ENCODE results near the gene PBX1. TPM values are rescaled to one million over a fixed set of nuclear protein-coding genes. Genes with fewer than 3 reads are reported as not detected.

PBX1 gene
- total and polyA plus RNA-seq, 2 experiments from 2014 or later, result 9.7 to 38.8 TPM

- TF ChIP-seq EZH2phosphoT487 (IDR thresholded peaks at IDR 0.05; ENCODE audit: insufficient read depth, low read depth) (no peak), EZH2 (IDR thresholded peaks at IDR 0.05; ENCODE audit: insufficient read depth, poor library complexity, severe bottlenecking) (no peak)
- Histone ChIP-seq H3K9me3 (ENCODE audit: low read depth) (no peaks in the 10 kb centered on the region), H3K79me2 (ENCODE audit: insufficient read depth) (no peaks in the 10 kb centered on the region), H3F3A (ENCODE audit: insufficient read depth) (no peaks in the 10 kb centered on the region), H3K27ac (no peak overlapping the region), H3K4me3 (no peak overlapping the region), H3K4me1 (ENCODE audit: insufficient read depth) (no peaks in the 10 kb centered on the region), H3K36me3 (ENCODE audit: low read depth) (no peaks in the 10 kb centered on the region), H3K27me3 (replicated peaks; ENCODE audit: insufficient read depth) (0 out of 2 replicates have a peak, but pooled peaks cover 11% of the 10 kb centered on the region), H3K9ac (no peak overlapping the region), H2AFZ (no peak overlapping the region), H3K9me2 (ENCODE audit: insufficient read depth) (no peaks in the 10 kb centered on the region), H4K20me1 (ENCODE audit: insufficient read depth) (no peaks in the 10 kb centered on the region), H3K4me2 (ENCODE audit: unreplicated experiment) (no peak overlapping the region)
- in situ Hi-C loops (cut with MboI), result no loop called here
- peak; percentile 29 for DNase-seq
- WGBS, 2 experiments (ENCODE audit: low coverage in 1 of 2, low lambda C conversion rate in 2 of 2, missing lambda C conversion rate in 2 of 2), result 59 to 63% methylated on average over 8 of the region's 8 CpGs
Measured at GRCh38 chr1:164515711-164516331, 43.2 kb upstream of the PBX1 start.

DNA sequence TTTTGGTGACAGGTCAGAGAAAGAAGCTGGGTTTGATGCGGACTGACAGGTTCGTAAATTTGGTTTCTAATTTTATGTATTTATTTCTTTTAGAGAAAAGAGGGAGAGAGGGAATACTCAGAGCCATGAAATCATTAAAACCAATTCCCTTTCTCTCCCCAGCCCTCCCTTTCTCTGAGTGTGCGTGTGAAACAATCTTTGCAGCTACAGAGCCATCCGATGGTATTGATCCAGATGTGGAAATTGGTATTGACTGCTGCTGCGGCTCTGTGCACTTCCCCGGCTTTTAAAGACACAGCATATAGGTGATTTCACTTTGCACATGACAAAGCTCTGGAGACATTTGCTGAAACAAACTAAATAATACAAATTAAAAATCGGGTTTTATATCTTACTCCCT, 42.4 kb upstream of the PBX1 start:
- no peaks in the 10 kb centered on the region for H3F3A ChIP-seq (ENCODE audit: insufficient read depth)
- no peak overlapping the region for H2AFZ ChIP-seq
- no peak overlapping the region for H3K4me3 ChIP-seq
- DNase-seq, result no peak
- no peak overlapping the region for H3K9ac ChIP-seq
- no peak for TF ChIP-seq EZH2 (IDR thresholded peaks at IDR 0.05; ENCODE audit: insufficient read depth, poor library complexity, severe bottlenecking)
- no peak for TF ChIP-seq EZH2phosphoT487 (IDR thresholded peaks at IDR 0.05; ENCODE audit: insufficient read depth, low read depth)
- no peaks in the 10 kb centered on the region for H3K9me3 ChIP-seq (ENCODE audit: low read depth)
- no peaks in the 10 kb centered on the region for H3K79me2 ChIP-seq (ENCODE audit: insufficient read depth)
- H3K9me2 ChIP-seq (ENCODE audit: insufficient read depth), result no peaks in the 10 kb centered on the region
- H3K27ac ChIP-seq, result no peak overlapping the region
- no peaks in the 10 kb centered on the region for H3K4me1 ChIP-seq (ENCODE audit: insufficient read depth)
- 49 to 53% methylated on average over 7 of the region's 7 CpGs for WGBS, 2 experiments (ENCODE audit: low coverage in 1 of 2, low lambda C conversion rate in 2 of 2, missing lambda C conversion rate in 2 of 2)
- H4K20me1 ChIP-seq (ENCODE audit: insufficient read depth), result no peaks in the 10 kb centered on the region
- in situ Hi-C loops (cut with MboI), result no loop called here
- H3K27me3 ChIP-seq (replicated peaks; ENCODE audit: insufficient read depth), result 0 out of 2 replicates have a peak, but pooled peaks cover 11% of the 10 kb centered on the region
- no peak overlapping the region for H3K4me2 ChIP-seq (ENCODE audit: unreplicated experiment)
- H3K36me3 ChIP-seq (ENCODE audit: low read depth), result no peaks in the 10 kb centered on the region

GRCh38 chr1:164518692-164519332, 40.2 kb upstream of the PBX1 start:
- in situ Hi-C loops (cut with MboI), result no loop called here
- H3K27me3 ChIP-seq (replicated peaks; ENCODE audit: insufficient read depth), result 0 out of 2 replicates have a peak, but pooled peaks cover 11% of the 10 kb centered on the region
- 76 to 83% methylated on average over 3 of the region's 3 CpGs for WGBS, 2 experiments (ENCODE audit: low coverage in 1 of 2, low lambda C conversion rate in 2 of 2, missing lambda C conversion rate in 2 of 2)

GRCh38 chr1:164519426-164519825, 39.6 kb upstream of the PBX1 start:
- Histone ChIP-seq H3K27ac (no peak overlapping the region), H3F3A (ENCODE audit: insufficient read depth) (no peaks in the 10 kb centered on the region), H3K36me3 (ENCODE audit: low read depth) (no peaks in the 10 kb centered on the region), H2AFZ (no peak overlapping the region), H4K20me1 (ENCODE audit: insufficient read depth) (no peaks in the 10 kb centered on the region), H3K4me2 (ENCODE audit: unreplicated experiment) (no peak overlapping the region), H3K27me3 (replicated peaks; ENCODE audit: insufficient read depth) (0 out of 2 replicates have a peak, but pooled peaks cover 11% of the 10 kb centered on the region), H3K9me2 (ENCODE audit: insufficient read depth) (no peaks in the 10 kb centered on the region), H3K9ac (no peak overlapping the region), H3K9me3 (ENCODE audit: low read depth) (no peaks in the 10 kb centered on the region), H3K79me2 (ENCODE audit: insufficient read depth) (no peaks in the 10 kb centered on the region), H3K4me1 (ENCODE audit: insufficient read depth) (no peaks in the 10 kb centered on the region), H3K4me3 (no peak overlapping the region)
- DNase-seq, result no peak
- 55 to 62% methylated on average over 4 of the region's 4 CpGs for whole genome bisulfite sequencing, 2 experiments (ENCODE audit: low coverage in 1 of 2, low lambda C conversion rate in 2 of 2, missing lambda C conversion rate in 2 of 2)
- in situ Hi-C loops (cut with MboI), result no loop called here
- TF ChIP-seq EZH2 (IDR thresholded peaks at IDR 0.05; ENCODE audit: insufficient read depth, poor library complexity, severe bottlenecking) (no peak), EZH2phosphoT487 (IDR thresholded peaks at IDR 0.05; ENCODE audit: insufficient read depth, low read depth) (no peak)

More at GRCh38 chr1:164518692-164519332, 40.2 kb upstream of the PBX1 start:
- Histone ChIP-seq H3K9ac (no peak overlapping the region), H3K4me1 (ENCODE audit: insufficient read depth) (no peaks in the 10 kb centered on the region), H3F3A (ENCODE audit: insufficient read depth) (no peaks in the 10 kb centered on the region), H3K4me2 (ENCODE audit: unreplicated experiment) (no peak overlapping the region), H3K9me2 (ENCODE audit: insufficient read depth) (no peaks in the 10 kb centered on the region), H3K27ac (no peak overlapping the region), H3K9me3 (ENCODE audit: low read depth) (no peaks in the 10 kb centered on the region), H3K4me3 (no peak overlapping the region), H3K36me3 (ENCODE audit: low read depth) (no peaks in the 10 kb centered on the region), H3K79me2 (ENCODE audit: insufficient read depth) (no peaks in the 10 kb centered on the region), H4K20me1 (ENCODE audit: insufficient read depth) (no peaks in the 10 kb centered on the region), H2AFZ (no peak overlapping the region)
- no peak for DNase-seq
- TF ChIP-seq EZH2 (IDR thresholded peaks at IDR 0.05; ENCODE audit: insufficient read depth, poor library complexity, severe bottlenecking), result no peak
- no peak for TF ChIP-seq EZH2phosphoT487 (IDR thresholded peaks at IDR 0.05; ENCODE audit: insufficient read depth, low read depth)
